ENCODE data around the gene WASHC4.
"Not testable (repeated sequence)": the region's sequence is repeated elsewhere in the genome, so short reads cannot be mapped to it uniquely, and the experiment has no call there.

The WASHC4 gene

GRCh38 chr12:105095338-105095737, 12.2 kb upstream of the WASHC4 start:
- DNase-seq = not testable (repeated sequence)

- DNase-seq = no peak
These were observed 8.2 kb upstream of the WASHC4 start for GRCh38 chr12:105099356-105099755.

DNA sequence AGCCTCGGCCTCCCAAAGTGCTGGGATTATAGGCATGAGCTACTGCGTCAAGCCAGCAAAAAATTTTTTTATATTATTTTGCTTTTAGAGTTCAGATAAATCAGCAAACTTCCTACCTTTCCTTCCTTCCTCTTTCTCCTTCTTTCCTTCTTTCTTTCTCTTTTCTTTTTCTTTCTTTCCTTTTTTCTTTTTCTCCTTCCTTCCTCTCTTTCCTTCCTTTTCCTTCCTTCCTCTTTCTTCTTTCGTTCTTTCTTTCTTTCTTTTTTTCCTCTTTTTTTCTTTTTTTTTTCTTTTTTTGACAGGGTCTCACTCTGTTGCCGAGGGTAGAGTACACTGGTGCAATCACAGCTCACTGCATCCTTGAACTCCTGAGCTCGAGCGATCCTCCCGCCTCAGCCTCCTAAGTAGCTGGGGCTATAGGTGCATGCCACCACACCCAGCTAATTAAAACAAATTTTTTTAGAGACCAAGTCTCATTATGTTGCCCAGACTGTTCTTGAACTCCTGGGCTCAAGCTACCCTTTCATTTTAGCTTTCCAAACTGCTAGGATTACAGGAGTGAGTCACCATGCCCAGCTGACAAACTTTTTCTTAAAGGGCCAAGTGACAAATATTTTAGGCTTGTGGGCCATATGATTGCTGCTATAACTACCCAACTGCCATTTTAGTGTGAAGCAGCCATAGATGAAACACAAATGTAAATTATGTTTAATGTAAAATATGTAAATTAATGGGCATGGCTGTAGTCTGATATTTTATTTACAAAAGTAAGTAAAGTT, 7.1 kb upstream of the WASHC4 start:
- DNase-seq = no peak

DNA sequence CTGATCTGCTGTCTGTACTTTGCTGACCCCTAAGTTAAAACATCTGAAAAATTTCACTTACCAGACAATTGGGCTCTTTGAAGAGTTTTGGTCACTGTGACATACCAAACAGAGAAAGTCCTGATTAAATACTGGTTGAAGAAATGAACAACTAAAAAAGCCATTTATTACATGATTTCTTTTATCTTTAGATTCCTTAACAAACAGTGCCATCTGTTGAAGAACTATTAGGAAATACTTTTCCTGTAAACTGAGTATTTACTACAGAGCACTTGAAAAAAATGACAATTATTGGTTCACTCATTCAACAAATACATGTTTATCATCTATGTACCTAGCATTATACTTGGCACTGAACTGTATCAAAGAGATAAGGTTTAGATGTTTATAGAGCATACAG, 6.5 kb upstream of the WASHC4 start:
- DNase-seq = no peak

- no peak for DNase-seq
These were observed 4.9 kb upstream of the WASHC4 start for GRCh38 chr12:105102673-105103072.

DNA sequence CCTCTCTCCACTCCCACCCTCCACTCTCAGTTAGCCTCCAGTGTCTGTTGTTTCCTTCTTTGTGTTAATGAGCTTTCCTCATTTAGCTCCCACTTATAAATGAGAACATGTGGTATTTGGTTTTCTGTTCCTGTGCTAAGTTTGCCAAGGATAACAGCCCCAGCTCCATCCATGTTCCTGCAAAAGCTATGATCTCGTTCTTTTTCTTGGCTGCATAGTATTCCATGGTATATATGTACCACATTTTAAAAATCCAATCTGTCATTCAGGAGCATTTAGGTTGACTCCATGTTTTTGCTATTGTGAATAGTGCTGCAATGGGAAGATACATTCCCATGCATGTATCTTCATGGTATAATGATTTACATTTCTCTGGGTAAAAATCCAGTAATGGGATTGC, 2.8 kb upstream of the WASHC4 start:
- no peak for DNase-seq

- no peak for DNase-seq
These were observed 910 bp upstream of the WASHC4 start for GRCh38 chr12:105106621-105107020.

GRCh38 chr12:105107171-105107493, 399 bp upstream of the WASHC4 start:
- DNase-seq = no peak

GRCh38 chr12:105109465-105110212, 2.1 kb downstream of the WASHC4 start:
- no peak for DNase-seq

GRCh38 chr12:105110851-105111250, 3.3 kb downstream of the WASHC4 start:
- no peak for DNase-seq

DNA sequence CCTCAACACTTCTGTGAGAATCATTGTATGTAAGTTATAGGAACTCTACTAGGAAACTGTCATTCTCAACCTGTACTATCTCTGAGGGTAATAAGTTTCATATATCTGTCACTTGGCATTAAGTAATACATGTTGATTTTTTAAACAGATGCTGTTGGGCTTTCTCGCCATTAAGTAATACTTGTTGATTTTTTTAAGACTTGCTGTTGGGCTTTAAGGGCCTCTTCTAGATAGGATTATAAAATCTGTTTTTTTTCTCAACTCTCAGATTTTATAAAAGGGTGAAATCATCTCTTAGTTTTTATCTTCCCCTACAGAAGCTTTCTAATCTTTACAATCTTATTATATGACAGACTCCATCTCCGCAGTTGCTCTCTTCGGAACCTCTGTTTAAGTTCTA, 5.6 kb downstream of the WASHC4 start:
- DNase-seq = no peak

- DNase-seq = no peak
These were observed 9.4 kb downstream of the WASHC4 start for GRCh38 chr12:105116969-105117368.

GRCh38 chr12:105120551-105120950, 13.0 kb downstream of the WASHC4 start:
- no peak for DNase-seq

- DNase-seq = no peak
These were observed 30.7 kb downstream of the WASHC4 start for GRCh38 chr12:105138248-105138647.

- no peak for DNase-seq
These were observed 33.9 kb downstream of the WASHC4 start for GRCh38 chr12:105141320-105141922.

- no peak for DNase-seq
These were observed 34.7 kb downstream of the WASHC4 start for GRCh38 chr12:105142259-105142658.

GRCh38 chr12:105156260-105156659, 48.7 kb downstream of the WASHC4 start:
- no peak for DNase-seq

GRCh38 chr12:105157606-105158005, 50.1 kb downstream of the WASHC4 start:
- no peak for DNase-seq

DNA sequence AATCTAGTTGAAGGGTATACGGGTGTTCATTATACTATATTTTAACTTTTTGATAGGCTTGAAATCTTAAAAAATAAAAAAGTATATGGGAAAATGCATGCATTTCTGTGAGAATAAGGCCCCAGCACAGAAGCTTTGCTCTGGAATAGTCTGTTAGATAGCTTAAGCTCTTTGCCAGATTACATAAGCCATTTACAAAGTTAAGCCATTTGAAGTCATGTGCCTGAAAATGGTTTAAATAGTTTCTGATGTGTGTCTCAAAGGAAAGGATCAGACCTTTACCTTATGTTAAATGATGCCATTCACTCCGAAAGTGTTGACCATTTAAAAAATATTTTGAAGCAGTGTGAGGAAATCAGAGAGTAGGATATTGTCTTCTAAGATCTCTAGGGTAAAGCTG, 51.3 kb downstream of the WASHC4 start:
- DNase-seq = no peak

GRCh38 chr12:105162174-105162573, 54.6 kb downstream of the WASHC4 start:
- no peak for DNase-seq

- no peak for DNase-seq
These were observed 56.5 kb downstream of the WASHC4 start for GRCh38 chr12:105164068-105164467.

DNA sequence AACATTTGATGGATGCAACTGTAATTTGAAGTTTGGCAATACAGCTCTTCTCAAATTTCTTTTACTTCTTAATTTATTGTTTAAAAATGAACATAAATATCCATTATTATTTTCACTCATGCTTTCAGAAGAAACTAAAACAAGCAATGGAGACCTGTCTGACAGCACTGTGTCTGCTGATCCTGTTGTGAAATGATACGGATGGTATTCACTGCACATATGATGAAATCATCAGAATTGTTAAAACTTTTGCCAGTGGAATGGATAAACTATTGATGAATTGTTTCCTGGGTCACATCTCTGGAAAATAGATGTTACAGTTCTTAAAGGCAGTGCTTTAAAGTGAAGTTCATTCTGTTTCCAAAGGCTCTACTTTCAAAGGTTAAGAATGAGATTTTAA, 59.2 kb downstream of the WASHC4 start:
- DNase-seq = no peak

- DNase-seq = no peak
These were observed 59.8 kb downstream of the WASHC4 start for GRCh38 chr12:105167346-105167745.

DNA sequence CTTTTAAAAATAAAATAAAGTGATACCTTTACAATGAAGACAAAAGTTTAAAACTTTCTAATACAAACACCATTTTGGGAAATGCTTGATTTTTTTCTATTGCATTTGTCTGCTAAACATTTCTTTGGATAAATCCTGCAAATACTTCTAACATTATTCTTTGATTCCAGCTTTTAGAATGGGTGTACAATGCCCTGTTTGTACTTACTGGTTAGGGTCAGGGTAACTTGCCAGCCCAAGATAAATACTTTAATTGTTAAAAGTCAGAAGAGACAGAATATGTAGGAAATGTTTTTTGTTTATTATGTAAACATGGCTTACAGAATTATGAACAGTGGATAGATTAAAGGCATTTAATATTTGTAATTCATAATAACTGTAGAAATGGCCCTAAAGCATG, 60.5 kb downstream of the WASHC4 start:
- DNase-seq = no peak
